HCT116 (cell line): ENCODE data around the gene TMEM165. TPM values are rescaled to one million over a fixed set of nuclear protein-coding genes. Genes with fewer than 3 reads are reported as not detected.

ENCODE experiments used
- ATAC-seq: fragments of 200-7000 bp; cut with Tn5 transposase; 2 replicates; pipeline ENCODE4 v1.9.1; 2020; ENCODE audit warnings: mild to moderate bottlenecking, moderate library complexity
- BruUV-seq: library from RNA; stranded (reverse); fragments of 400-500 nt; replicated peaks from 2 replicates; lab custom pipeline; 2021; lab: Mats Ljungman, UMichigan
- CTCF ChIA-PET: fragments of 300-600 bp; sonication (Branson Sonifier 250); formaldehyde crosslinking; loops from one replicate; lab custom pipeline; 2021; ENCODE audit warnings: antibody characterized with exemption; lab: Charles Lee
- POLR2A ChIA-PET: fragments of 300-600, 350-600 bp; sonication (Branson Sonifier 250); formaldehyde crosslinking; loops from one replicate; lab custom pipeline; 2021; ENCODE audit warnings: antibody characterized with exemption; lab: Charles Lee
- RAD21 ChIA-PET, 2 experiments: fragments of 300-600 bp; sonication (Branson Sonifier 250); formaldehyde crosslinking; loops; one replicate each; lab custom pipeline; 2023; ENCODE audit warnings: low total read pairs in 2 of 2; ENCODE audit not compliant: uncharacterized antibody in 2 of 2, unreplicated experiment in 2 of 2, low non-redundant PET in 1 of 2; lab: Charles Lee
- DNase-seq: peaks from one replicate; pipeline ENCODE4 v3.0.0-alpha.2; 2010; ENCODE audit warnings: low read depth, low spot score
- H2AFZ ChIP-seq: fragments of 200-600 bp; shearing (Covaris generic), sonication (generic); 2 replicates; pipeline ENCODE4 v1.6.1; 2017; ENCODE audit warnings: low read depth, mixed run types, mixed read lengths, antibody characterized with exemption, low read length; ENCODE audit not compliant: poor library complexity, severe bottlenecking
- H3K27ac ChIP-seq: 2 replicates; pipeline ENCODE4 v1.5.1; 2012; ENCODE audit warnings: low read depth, low read length
- H3K27me3 ChIP-seq: fragments of 200-600 bp; sonication (generic); 2 replicates; pipeline ENCODE4 v1.6.1; 2016; ENCODE audit warnings: mixed run types, low read length, mixed read lengths; ENCODE audit not compliant: insufficient read depth
- H3K36me3 ChIP-seq, 2 experiments: fragments of 200-500 bp in 1 of 2; fragments of 200-600 bp in 1 of 2; sonication (Bioruptor generic) in 1 of 2; sonication (generic) in 1 of 2; 2 replicates each; pipeline versions ENCODE4 v1.5.1 to v1.6.1; 2014 to 2016; ENCODE audit warnings: low read length in 2 of 2, inconsistent platforms in 1 of 2, mixed read lengths in 1 of 2, mixed run types in 1 of 2; ENCODE audit not compliant: insufficient read depth in 2 of 2, control insufficient read depth in 1 of 2
- H3K4me1 ChIP-seq, 2 experiments: fragments of 200-600 bp in 1 of 2; sonication (generic) in 1 of 2; 2 replicates each; pipeline versions ENCODE4 v1.5.1 to v1.6.1; 2012 to 2017; ENCODE audit warnings: low read length in 2 of 2, inconsistent platforms in 1 of 2, mild to moderate bottlenecking in 1 of 2, mixed read lengths in 1 of 2, mixed run types in 1 of 2, moderate library complexity in 1 of 2; ENCODE audit not compliant: insufficient read depth in 2 of 2, control insufficient read depth in 1 of 2
- H3K4me2 ChIP-seq: fragments of 200-600 bp; sonication (generic); 2 replicates; pipeline ENCODE4 v1.6.1; 2017; ENCODE audit warnings: mixed run types, low read length, mixed read lengths
- H3K4me3 ChIP-seq, 2 experiments: fragments of 200-600 bp in 1 of 2; sonication (generic) in 1 of 2; replicated peaks in 1 of 2; 2 replicates each; pipeline ENCODE4 v1.5.1; 2011 to 2016; ENCODE audit warnings: low read length in 2 of 2, control low read depth in 1 of 2, low read depth in 1 of 2, mild to moderate bottlenecking in 1 of 2, mixed read lengths in 1 of 2, mixed run types in 1 of 2
- H3K79me2 ChIP-seq: fragments of 200-600 bp; sonication (generic); 2 replicates; pipeline ENCODE4 v1.6.1; 2017; ENCODE audit warnings: mild to moderate bottlenecking, mixed run types, low read length, moderate library complexity, mixed read lengths; ENCODE audit not compliant: insufficient read depth
- H3K9ac ChIP-seq: fragments of 200-600 bp; sonication (generic); 2 replicates; pipeline ENCODE4 v1.6.1; 2016; ENCODE audit warnings: low read length, mixed read lengths
- H3K9me2 ChIP-seq: fragments of 200-600 bp; sonication (generic), shearing (Covaris generic); 2 replicates; pipeline ENCODE4 v1.6.1; 2017; ENCODE audit warnings: mixed run types, mild to moderate bottlenecking, moderate library complexity; ENCODE audit not compliant: insufficient read depth
- H3K9me3 ChIP-seq, 2 experiments: fragments of 200-500 bp in 1 of 2; fragments of 200-600 bp in 1 of 2; sonication (Bioruptor generic) in 1 of 2; sonication (generic) in 1 of 2; 2 replicates each; pipeline ENCODE4 v1.6.1; 2014 to 2017; ENCODE audit warnings: low read length in 2 of 2, mixed read lengths in 2 of 2, inconsistent platforms in 1 of 2, low read depth in 1 of 2, mild to moderate bottlenecking in 1 of 2, mixed run types in 1 of 2, moderate library complexity in 1 of 2; ENCODE audit not compliant: control insufficient read depth in 1 of 2, insufficient read depth in 1 of 2
- H4K20me1 ChIP-seq: fragments of 200-600 bp; sonication (generic), shearing (Covaris generic); 2 replicates; pipeline ENCODE4 v1.6.1; 2017; ENCODE audit warnings: mixed run types, mild to moderate bottlenecking, moderate library complexity; ENCODE audit not compliant: insufficient read depth
- CBX3 ChIP-seq: IDR thresholded peaks from 2 replicates; pipeline ENCODE4 v1.6.1; 2012; ENCODE audit warnings: low read depth
- CEBPB ChIP-seq: IDR thresholded peaks from 2 replicates; pipeline ENCODE4 v1.6.1; 2012; ENCODE audit warnings: low read depth
- ELF1 ChIP-seq: IDR thresholded peaks from 2 replicates; pipeline ENCODE4 v1.6.1; 2012; ENCODE audit warnings: low read depth, borderline replicate concordance
- EZH2phosphoT487 ChIP-seq: fragments of 200-600 bp; IDR thresholded peaks from 2 replicates; pipeline ENCODE4 v1.6.1; 2018; ENCODE audit warnings: antibody characterized with exemption, borderline replicate concordance
- FOSL1 ChIP-seq: IDR thresholded peaks from 2 replicates; pipeline ENCODE4 v1.6.1; 2012; ENCODE audit warnings: low read depth
- JUND ChIP-seq: IDR thresholded peaks from 2 replicates; pipeline ENCODE4 v1.6.1; 2012
- POLR2A ChIP-seq: IDR thresholded peaks from 2 replicates; pipeline ENCODE4 v1.7.0; 2011; ENCODE audit warnings: borderline replicate concordance; ENCODE audit not compliant: insufficient read depth, insufficient read length; ENCODE audit errors: extremely low read depth
- SIN3A ChIP-seq: IDR thresholded peaks from 2 replicates; pipeline ENCODE4 v1.6.1; 2012; ENCODE audit warnings: low read depth
- SRF ChIP-seq: IDR thresholded peaks from 2 replicates; pipeline ENCODE4 v1.6.1; 2012; ENCODE audit warnings: low read depth
- TCF7L2 ChIP-seq: IDR thresholded peaks from 2 replicates; pipeline ENCODE4 v1.7.0; 2011; ENCODE audit warnings: borderline replicate concordance, inconsistent platforms; ENCODE audit not compliant: insufficient read depth, insufficient read length; ENCODE audit errors: extremely low read depth
- YY1 ChIP-seq: IDR thresholded peaks from 2 replicates; pipeline ENCODE4 v1.6.1; 2011; ENCODE audit warnings: low read length, low read depth, moderate library complexity, mild to moderate bottlenecking; ENCODE audit not compliant: insufficient replicate concordance; ENCODE audit errors: extremely low read depth
- ZNF274 ChIP-seq: fragments of 200-500 bp; sonication (Bioruptor generic); IDR thresholded peaks from 2 replicates; pipeline ENCODE4 v1.6.1; 2014; ENCODE audit warnings: mild to moderate bottlenecking, low read depth, low read length, inconsistent platforms
- intact Hi-C: fragments of 100-400 bp; cut with micrococcal nuclease; formaldehyde crosslinking; loops from 2 replicates; pipeline ENCODE4 v1.10.0; 2022
- total RNA-seq: library from RNA; stranded (reverse); gene quantifications from one replicate; pipeline ENCODE4 v1.2.1, GENCODE V29; 2021; ENCODE audit not compliant: unreplicated experiment
- TF ChIP-seq, protein P1 (sequence below): IDR thresholded peaks from 2 replicates; pipeline ENCODE4 v1.6.1; 2012
- TF ChIP-seq, protein P2 (sequence below): IDR thresholded peaks from 2 replicates; pipeline ENCODE4 v1.6.1; 2012

Gene TMEM165
- total RNA-seq, 1 experiment from 2014 or later, result 60.7 TPM

DNA sequence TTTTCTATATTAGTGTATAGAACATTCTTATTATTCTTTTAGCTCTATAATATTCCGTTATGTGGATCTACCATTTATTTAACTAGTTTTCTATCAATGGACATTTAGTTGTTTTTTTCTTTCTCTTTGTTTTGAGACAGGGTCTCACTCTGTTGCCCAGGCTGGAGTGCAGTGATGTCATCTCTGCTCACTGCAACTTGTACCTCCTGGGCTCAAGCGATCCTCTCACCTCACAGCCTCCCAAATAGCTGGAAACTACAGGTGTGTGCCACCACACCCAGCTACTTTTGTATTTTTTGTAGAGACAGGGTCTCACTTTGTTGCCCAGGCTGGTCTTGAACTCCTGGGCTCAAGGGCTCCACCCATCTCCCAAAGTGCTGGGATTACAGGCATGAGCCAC, 10.8 kb downstream of the TMEM165 start:
- ChIA-PET CTCF (no interaction called here), POLR2A (no interaction called here), RAD21 (no interaction called here)
- H3K9me3 ChIP-seq, result no peaks in the 10 kb centered on the region
- no peaks in the 10 kb centered on the region for H3K27me3 ChIP-seq
- peaks cover 21 to 27% of the 10 kb centered on the region in 2 experiments; a peak in 3 of 4 replicates for H3K36me3 ChIP-seq
- TF ChIP-seq FOSL1 (no peak), TCF7L2 (no peak), ZNF274 (no peak), CBX3 (no peak), POLR2A (no peak), EZH2phosphoT487 (no peak), YY1 (no peak), JUND (no peak), SRF (no peak), SIN3A (no peak), ELF1 (no peak)
- TF ChIP-seq, protein P1, sequence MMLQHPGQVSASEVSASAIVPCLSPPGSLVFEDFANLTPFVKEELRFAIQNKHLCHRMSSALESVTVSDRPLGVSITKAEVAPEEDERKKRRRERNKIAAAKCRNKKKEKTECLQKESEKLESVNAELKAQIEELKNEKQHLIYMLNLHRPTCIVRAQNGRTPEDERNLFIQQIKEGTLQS, result no peak
- TF ChIP-seq, protein P2, sequence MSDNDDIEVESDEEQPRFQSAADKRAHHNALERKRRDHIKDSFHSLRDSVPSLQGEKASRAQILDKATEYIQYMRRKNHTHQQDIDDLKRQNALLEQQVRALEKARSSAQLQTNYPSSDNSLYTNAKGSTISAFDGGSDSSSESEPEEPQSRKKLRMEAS, result no peak
- H2AFZ ChIP-seq, result no peak overlapping the region
- intact Hi-C loops, result no loop called here
- H3K4me2 ChIP-seq, result no peak overlapping the region
- H3K27ac ChIP-seq, result no peak overlapping the region
- no TSS peak for BruUV-seq
- H3K79me2 ChIP-seq, result peaks cover 92% of the 10 kb centered on the region
- no peak for DNase-seq
- no peak for ATAC-seq
- H3K9ac ChIP-seq, result no peak overlapping the region
- no peaks in the 10 kb centered on the region for H3K4me1 ChIP-seq
- no peak overlapping the region for H3K4me3 ChIP-seq
- peaks cover 18% of the 10 kb centered on the region; the same call in 1 of the 2 replicates for H4K20me1 ChIP-seq
- no peaks in the 10 kb centered on the region for H3K9me2 ChIP-seq

DNA sequence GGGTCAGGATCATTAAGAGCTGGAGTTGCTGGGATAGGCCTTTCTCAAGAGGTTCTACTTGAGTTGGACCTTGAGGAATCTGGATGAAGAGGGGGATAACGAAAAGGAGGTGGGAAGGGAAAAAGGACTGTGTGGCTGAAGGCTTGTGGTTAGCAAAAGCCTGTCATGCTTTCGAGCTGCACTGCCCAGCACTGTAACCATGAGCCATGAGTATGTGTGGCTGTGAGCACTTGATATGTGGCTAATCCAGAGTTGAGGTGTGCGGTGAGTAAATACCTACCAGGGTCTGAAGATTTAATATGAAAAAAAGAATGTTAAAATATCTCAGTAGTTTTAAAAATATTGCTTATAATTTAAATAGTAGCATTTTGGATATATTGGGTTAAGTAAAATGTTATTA, 11.4 kb downstream of the TMEM165 start:
- no peak for TF ChIP-seq CEBPB
- TF ChIP-seq, all 23 proteins: peak for 0
- ChIA-PET CTCF (no interaction called here), RAD21 (no interaction called here), POLR2A (no interaction called here)
- Histone ChIP-seq H3K9me2 (no peaks in the 10 kb centered on the region), H3K27ac (no peak overlapping the region), H3K9me3 (no peaks in the 10 kb centered on the region), H3K4me1 (no peaks in the 10 kb centered on the region), H4K20me1 (peaks cover 17% of the 10 kb centered on the region; the same call in 1 of the 2 replicates), H3K79me2 (peaks cover 93% of the 10 kb centered on the region), H3K4me2 (no peak overlapping the region), H3K4me3 (no peak overlapping the region), H2AFZ (no peak overlapping the region), H3K27me3 (no peaks in the 10 kb centered on the region), H3K36me3 (peaks cover 24 to 28% of the 10 kb centered on the region in 2 experiments; a peak in 3 of 4 replicates), H3K9ac (no peak overlapping the region)
- intact Hi-C loops, result no loop called here
- DNase-seq, result no peak
- no TSS peak for BruUV-seq
- ATAC-seq, result no peak
